Measurements from ENCODE around the gene GHR.

GHR gene

GRCh38 chr5:42518595-42519221 is 95.5 kb downstream of the GHR start:
- no peak for DNase-seq

DNA sequence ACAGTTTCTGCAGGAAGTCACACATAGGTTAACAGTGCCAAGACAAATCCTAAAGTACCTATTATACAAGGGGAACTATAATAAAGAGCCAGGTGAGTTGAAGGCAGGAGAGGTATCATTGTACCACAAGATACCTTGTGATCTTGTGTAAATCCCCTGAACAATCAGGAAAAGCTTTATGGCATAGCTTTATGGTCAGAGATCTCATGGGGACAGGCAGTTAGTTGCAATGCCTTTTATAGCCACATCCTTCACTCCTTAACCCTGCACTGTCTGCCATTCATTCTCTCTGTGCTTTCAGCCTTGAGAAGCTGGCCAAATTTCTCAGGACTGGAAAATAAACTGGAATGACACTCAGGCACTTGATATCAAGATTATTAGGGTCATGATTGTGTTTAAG is 97.0 kb downstream of the GHR start:
- DNase-seq: no peak

GRCh38 chr5:42520957-42521356 is 97.7 kb downstream of the GHR start:
- DNase-seq: no peak

DNA sequence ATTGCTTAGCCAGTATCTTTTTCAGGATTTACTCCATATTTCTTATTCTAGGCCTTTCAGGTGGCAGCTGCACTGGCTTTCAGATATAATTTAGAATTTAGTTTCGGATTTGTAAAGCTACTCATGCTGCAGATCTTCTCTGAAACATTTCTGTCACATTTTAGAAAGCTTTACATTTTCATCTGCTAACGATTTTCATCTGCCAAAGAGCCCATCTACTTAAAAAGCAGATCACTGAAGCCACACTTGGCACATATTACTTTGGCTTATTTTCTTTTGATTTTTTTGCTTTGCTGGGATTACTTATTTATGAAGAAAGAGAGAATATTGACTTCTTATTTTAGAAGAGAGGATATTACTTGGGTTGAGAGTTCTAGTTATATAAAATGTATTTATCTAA is 98.2 kb downstream of the GHR start:
- no peak for DNase-seq

- DNase-seq: no peak
Observed at GRCh38 chr5:42522783-42523182, 99.5 kb downstream of the GHR start.

DNA sequence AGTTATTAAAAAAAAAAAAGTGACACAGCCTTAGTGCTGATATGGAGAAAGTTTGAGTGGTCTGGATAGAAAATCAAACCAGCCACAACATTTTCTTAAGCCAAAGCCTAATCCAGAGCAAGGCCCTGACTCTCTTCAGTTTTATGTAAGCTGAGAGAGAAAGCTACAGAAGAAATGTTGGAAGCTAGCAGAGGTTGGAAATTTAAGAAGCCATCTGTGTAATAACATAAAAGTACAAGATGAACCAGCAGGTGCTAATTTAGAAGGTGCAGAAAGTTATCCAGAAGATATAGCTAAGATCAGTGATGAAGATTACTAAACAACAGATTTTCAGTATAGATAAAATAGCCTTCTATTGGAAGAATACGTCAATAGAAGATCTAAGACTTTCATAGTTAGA is 102.9 kb downstream of the GHR start:
- no peak for DNase-seq

GRCh38 chr5:42531611-42532010 is 108.4 kb downstream of the GHR start:
- DNase-seq: no peak

GRCh38 chr5:42542106-42542505 is 118.9 kb downstream of the GHR start:
- no peak for DNase-seq

DNA sequence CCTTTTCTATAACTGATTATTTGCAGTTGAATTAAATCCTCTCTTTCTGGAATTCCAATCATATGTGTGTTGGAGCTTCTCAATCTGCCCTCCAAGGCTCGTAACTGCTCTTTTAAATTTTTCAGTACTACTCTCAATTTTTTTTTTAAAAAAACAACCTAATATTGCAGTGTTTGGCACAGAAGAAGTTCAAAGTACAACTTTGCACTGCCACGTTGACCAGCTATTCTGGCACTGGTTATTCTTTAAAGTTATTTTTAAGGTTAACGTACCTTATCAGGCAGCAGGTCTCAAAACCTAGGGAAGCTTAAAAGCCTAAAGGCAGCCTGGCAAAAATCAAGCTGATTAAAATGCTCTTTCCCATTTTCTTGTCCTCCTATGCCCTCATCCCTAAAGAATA is 120.5 kb downstream of the GHR start:
- DNase-seq: no peak

- no peak for DNase-seq
Observed at GRCh38 chr5:42545038-42545437, 121.8 kb downstream of the GHR start.

- no peak for DNase-seq
Observed at GRCh38 chr5:42547141-42547540, 123.9 kb downstream of the GHR start.

GRCh38 chr5:42547894-42548293 is 124.7 kb downstream of the GHR start:
- no peak for DNase-seq

GRCh38 chr5:42552597-42552996 is 129.4 kb downstream of the GHR start:
- DNase-seq: no peak

- no peak for DNase-seq
Observed at GRCh38 chr5:42553461-42553860, 130.2 kb downstream of the GHR start.

- DNase-seq: no peak
Observed at GRCh38 chr5:42555010-42555409, 131.8 kb downstream of the GHR start.

DNA sequence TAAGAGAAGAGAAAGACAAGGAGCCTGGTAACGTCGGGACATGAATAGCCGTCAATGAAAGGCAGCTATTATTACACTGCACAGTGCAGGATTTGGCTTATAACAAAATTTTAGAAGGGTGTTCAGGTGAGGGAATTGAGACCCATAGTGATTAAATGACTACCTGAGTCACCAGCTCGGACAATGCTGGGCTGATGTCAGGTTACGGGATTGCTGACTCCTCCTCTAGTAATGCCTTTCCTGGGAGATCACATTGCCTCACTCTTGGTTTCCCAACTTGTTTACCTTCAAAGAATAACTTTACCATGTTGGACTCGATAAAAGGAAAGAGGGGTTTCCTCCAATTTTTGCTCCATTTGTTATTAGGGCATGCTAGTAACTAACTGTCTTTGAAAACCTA is 132.6 kb downstream of the GHR start:
- DNase-seq: no peak

- DNase-seq: no peak
Observed at GRCh38 chr5:42557689-42558088, 134.4 kb downstream of the GHR start.

DNA sequence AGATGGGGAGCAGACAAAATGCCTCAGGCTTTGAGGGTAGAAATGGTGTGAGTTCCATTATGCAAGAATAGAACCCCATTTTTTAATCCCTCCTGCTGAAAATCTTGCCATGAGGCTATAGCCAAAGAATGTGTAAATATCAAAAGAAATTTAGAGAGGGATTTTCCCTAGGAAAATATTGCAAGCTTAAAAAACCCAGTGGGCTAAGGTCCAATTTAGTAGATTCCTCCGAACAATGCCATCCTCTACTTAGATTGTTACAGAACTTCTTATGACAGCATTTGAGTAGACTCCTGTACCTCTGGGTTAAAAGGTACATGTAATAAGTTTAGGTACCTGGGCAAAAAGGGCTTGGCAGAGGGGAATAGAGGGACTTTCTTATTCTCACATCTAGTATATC is 138.4 kb downstream of the GHR start:
- no peak for DNase-seq

GRCh38 chr5:42564689-42565356 is 141.6 kb downstream of the GHR start:
- no peak for DNase-seq

- DNase-seq: no peak
Observed at GRCh38 chr5:42566652-42567295, 143.5 kb downstream of the GHR start.

DNA sequence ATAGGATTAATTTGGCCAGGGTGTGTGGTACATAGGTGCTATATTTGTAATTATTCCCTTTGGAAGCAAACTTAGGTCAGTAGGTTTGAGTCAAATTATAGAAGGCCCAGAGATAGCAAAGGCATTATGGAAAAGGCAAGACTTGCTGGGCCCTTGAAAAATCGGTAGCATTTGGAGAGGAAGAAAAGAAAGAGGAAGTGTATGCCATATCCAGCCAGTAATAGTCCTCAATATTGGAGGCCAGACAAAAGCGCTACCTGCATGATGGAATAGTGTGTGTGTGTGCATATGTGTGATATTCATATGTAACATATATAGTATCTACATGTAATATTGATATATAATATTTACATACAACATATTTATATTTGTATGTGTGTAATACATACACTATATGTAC is 146.1 kb downstream of the GHR start:
- no peak for DNase-seq

DNA sequence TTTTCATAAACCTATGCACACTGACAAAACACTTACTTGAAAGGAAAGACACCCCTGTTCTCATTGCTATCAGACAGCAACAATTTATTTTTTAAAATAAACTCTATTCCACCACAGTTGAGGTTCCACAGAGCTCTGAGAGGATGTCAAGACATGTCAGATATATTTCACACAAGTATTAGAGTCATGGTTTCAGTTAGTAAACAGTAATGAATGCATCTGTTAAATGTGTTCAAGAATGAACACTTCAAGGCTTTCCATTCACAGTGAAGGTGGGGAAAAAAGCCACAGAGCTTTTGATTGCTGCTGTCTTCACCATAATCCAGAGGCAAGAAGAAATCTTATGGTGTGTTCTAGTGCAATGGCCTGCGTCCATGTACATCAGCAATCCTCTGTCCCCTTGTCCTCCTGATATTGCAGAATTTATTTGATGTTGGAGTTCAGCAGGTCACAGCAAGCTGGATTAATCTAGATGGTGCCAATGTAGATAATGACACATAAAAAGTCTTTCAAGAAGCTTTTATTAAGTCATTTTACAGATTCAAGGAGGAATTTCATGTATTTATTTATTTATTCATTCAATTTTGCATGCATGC is 146.8 kb downstream of the GHR start:
- DNase-seq: no peak

DNA sequence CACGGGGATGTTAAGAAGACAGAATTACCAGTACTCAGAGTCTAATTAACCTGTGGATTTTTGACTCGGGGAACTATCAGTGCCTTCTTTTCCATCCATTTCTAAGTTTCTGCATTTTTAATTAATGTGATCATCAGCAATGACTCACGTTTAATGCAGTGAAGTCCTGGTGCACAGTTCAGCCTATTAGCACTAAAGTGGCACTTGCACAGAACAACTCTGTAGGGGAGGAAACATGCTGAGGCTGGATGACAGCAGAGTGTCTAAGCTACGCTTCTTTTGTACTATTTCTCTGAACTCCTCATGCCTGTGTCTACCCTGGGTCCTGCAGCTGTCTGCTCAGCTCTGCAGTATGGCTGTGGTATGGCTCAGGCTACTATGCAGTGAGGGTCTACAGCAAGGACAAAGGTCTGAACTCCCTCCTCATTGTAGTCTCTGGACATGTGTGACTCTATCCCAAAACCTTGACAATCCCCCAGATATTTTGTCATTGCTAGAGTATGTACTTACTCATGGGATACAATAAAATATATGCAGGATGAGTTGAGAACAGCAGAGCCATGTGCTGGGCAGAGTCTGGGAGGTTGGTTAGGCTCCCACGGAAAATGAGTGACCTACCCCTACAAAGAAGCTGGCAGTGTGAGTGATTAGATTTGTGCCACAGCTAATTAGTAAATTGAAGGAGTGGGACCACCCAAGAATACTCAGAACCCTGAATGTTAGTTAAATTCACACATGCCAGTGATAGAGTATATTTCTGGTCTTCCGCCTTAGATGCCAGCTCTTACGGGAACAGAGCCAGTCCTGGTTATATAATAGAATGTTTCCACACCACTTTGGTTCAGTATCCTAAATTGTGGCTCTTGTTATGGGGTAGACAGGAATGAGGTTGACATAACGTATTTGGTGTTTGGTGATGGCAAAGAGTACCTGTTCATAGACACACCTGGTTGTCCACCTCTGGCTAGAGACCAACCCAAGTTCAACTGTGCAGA is 148.0 kb downstream of the GHR start:
- no peak for DNase-seq
